HG03045 (cell line): ENCODE data around the gene LIMS2.

Experiments
- ATAC-seq: cut with Tn5 transposase; IDR thresholded peaks from one replicate; pipeline ENCODE4 v1.9.1; 2021; ENCODE audit warnings: mild to moderate bottlenecking, moderate library complexity; ENCODE audit not compliant: unreplicated experiment

LIMS2 gene

GRCh38 chr2:127701193-127701650, 25.9 kb upstream of the LIMS2 start, which contains the start of gene SFT2D3:
SFT2D3 (plus strand) TSS chr2:127701497; CDS start chr2:127701529, 32 bp downstream.
- ATAC-seq = peak; percentile 79

- peak; percentile 49 for ATAC-seq
These were observed 25.3 kb upstream of the LIMS2 start for GRCh38 chr2:127700527-127701192.

GRCh38 chr2:127698553-127699355, 23.4 kb upstream of the LIMS2 start:
- ATAC-seq = no peak

- ATAC-seq = no peak
These were observed 22.3 kb upstream of the LIMS2 start for GRCh38 chr2:127697482-127698180.

GRCh38 chr2:127695491-127696472, 20.5 kb upstream of the LIMS2 start:
- ATAC-seq = no peak

- no peak for ATAC-seq
These were observed 19.7 kb upstream of the LIMS2 start for GRCh38 chr2:127694986-127695385.

- no peak for ATAC-seq
These were observed 15.4 kb upstream of the LIMS2 start for GRCh38 chr2:127690696-127691095.

GRCh38 chr2:127688405-127688804, 13.1 kb upstream of the LIMS2 start:
- no peak for ATAC-seq

GRCh38 chr2:127685410-127686080, 10.2 kb upstream of the LIMS2 start:
- ATAC-seq = no peak

GRCh38 chr2:127683757-127684156, 8.4 kb upstream of the LIMS2 start:
- ATAC-seq = no peak

GRCh38 chr2:127683056-127683455, 7.7 kb upstream of the LIMS2 start:
- no peak for ATAC-seq

GRCh38 chr2:127681976-127682857, 6.9 kb upstream of the LIMS2 start:
- no peak for ATAC-seq

- no peak for ATAC-seq
These were observed 6.0 kb upstream of the LIMS2 start for GRCh38 chr2:127681288-127681804.

- ATAC-seq = no peak
These were observed 5.5 kb upstream of the LIMS2 start for GRCh38 chr2:127680706-127681287.

GRCh38 chr2:127679680-127680361, 4.5 kb upstream of the LIMS2 start:
- no peak for ATAC-seq

GRCh38 chr2:127678991-127679390, 3.7 kb upstream of the LIMS2 start:
- no peak for ATAC-seq

GRCh38 chr2:127678531-127678930, 3.2 kb upstream of the LIMS2 start:
- no peak for ATAC-seq

- no peak for ATAC-seq
These were observed 1.6 kb upstream of the LIMS2 start for GRCh38 chr2:127676906-127677305.
